Esophagus (tissue), 2 donors: ENCODE results near the gene CAMK1D. TPM values are rescaled to one million over a fixed set of nuclear protein-coding genes. Genes with fewer than 3 reads are reported as not detected.
"Not testable (repeated sequence)": the region's sequence is repeated elsewhere in the genome, so short reads cannot be mapped to it uniquely, and the experiment has no call there.

ENCODE experiments used
- H3K27ac ChIP-seq, 2 donors: one replicate each; pipeline ENCODE4 v1.5.1; 2013; ENCODE audit warnings: low read depth in 2 of 2, mild to moderate bottlenecking in 2 of 2, inconsistent platforms in 1 of 2, low read length in 1 of 2, moderate library complexity in 1 of 2
- H3K27me3 ChIP-seq, 2 donors: one replicate each; pipeline ENCODE4 v1.6.1; 2013; ENCODE audit warnings: low read length in 2 of 2, control low read depth in 1 of 2, mild to moderate bottlenecking in 1 of 2; ENCODE audit not compliant: insufficient read depth in 2 of 2, control insufficient read depth in 1 of 2
- H3K36me3 ChIP-seq, 2 donors: one replicate each; pipeline ENCODE4 v1.6.1; 2013; ENCODE audit warnings: low read length in 1 of 2; ENCODE audit not compliant: control insufficient read depth in 2 of 2, insufficient read depth in 2 of 2
- H3K4me1 ChIP-seq, 2 donors: one replicate each; pipeline ENCODE4 v1.6.1; 2013; ENCODE audit warnings: low read length in 1 of 2; ENCODE audit not compliant: control insufficient read depth in 2 of 2, insufficient read depth in 2 of 2
- H3K4me3 ChIP-seq, 2 donors: one replicate each; pipeline ENCODE4 v1.5.1; 2013; ENCODE audit warnings: low read length in 2 of 2, mild to moderate bottlenecking in 2 of 2, low read depth in 1 of 2, moderate library complexity in 1 of 2
- H3K9me3 ChIP-seq, 2 donors: one replicate each; pipeline ENCODE4 v1.6.1; 2013; ENCODE audit warnings: mild to moderate bottlenecking in 2 of 2, low read depth in 1 of 2, low read length in 1 of 2, moderate library complexity in 1 of 2; ENCODE audit not compliant: control insufficient read depth in 2 of 2, insufficient read depth in 1 of 2
- WGBS, 2 donors: extraction: QIAGEN DNeasy Blood & Tissue Kit; methylation state at CpG; one replicate each; pipeline ENCODE4 v1.1.7; 2013; 5-methylcytosine and 5-hydroxymethylcytosine counted together
- polyA plus RNA-seq, 2 donors: library from polyadenylated mRNA; stranded (reverse); fragments of 200-250 nt; gene quantifications; one replicate each; pipeline ENCODE4 v1.2.3, GENCODE V29; 2013
- donor health status: healthy with polysubstance abuse.
- donor health status: Bipolar disorder and iron deficiency.

Gene CAMK1D
- polyA plus RNA-seq, 2 donors: 5.4 to 5.6 TPM

DNA sequence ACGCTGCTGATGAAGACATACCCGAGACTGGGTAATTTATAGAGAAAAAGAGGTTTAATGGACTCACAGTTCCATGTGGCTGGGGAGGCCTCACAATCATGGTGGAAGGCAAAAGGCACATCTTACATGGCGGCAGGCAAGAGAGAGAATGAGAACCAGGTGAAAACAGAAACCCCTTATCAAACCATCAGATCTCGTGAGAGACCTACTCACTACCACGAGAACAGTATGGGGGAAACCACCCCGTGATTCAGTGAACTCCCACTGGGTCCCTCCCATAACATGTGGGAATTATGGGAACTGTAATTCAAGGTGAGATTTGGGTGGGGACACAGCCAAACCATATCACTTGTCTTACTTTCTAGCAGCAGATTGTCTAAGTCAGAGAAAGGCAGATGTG is 90.4 kb downstream of the CAMK1D start:
- not testable (repeated sequence) for H3K27ac ChIP-seq, H3K4me1 ChIP-seq, H3K4me3 ChIP-seq, H3K9me3 ChIP-seq, H3K27me3 ChIP-seq, H3K36me3 ChIP-seq
- 93% methylated on average over 6 of the region's 6 CpGs for WGBS, 2 donors

GRCh38 chr10:12443026-12443425 is 93.7 kb downstream of the CAMK1D start:
- H3K36me3 ChIP-seq: no peaks in the 10 kb centered on the region
- no peaks in the 10 kb centered on the region for H3K9me3 ChIP-seq
- H3K4me1 ChIP-seq: no peaks in the 10 kb centered on the region
- 95 to 96% methylated on average over 8 of the region's 8 CpGs for WGBS, 2 donors
- H3K27ac ChIP-seq: no peak overlapping the region
- no peak overlapping the region for H3K4me3 ChIP-seq
- no peaks in the 10 kb centered on the region for H3K27me3 ChIP-seq

- 56 to 58% methylated on average over 6 of the region's 6 CpGs for WGBS, 2 donors
- Histone ChIP-seq H3K9me3 (no peaks in the 10 kb centered on the region), H3K4me1 (no peaks in the 10 kb centered on the region), H3K4me3 (no peak overlapping the region), H3K27me3 (no peaks in the 10 kb centered on the region), H3K27ac (no peak overlapping the region), H3K36me3 (no peaks in the 10 kb centered on the region)
Measured at GRCh38 chr10:12444981-12445700, 95.8 kb downstream of the CAMK1D start.

GRCh38 chr10:12445701-12446334 is 96.5 kb downstream of the CAMK1D start:
- 56 to 63% methylated on average over 4 of the region's 4 CpGs for WGBS, 2 donors
- peaks cover 0 to under 1% of the 10 kb centered on the region in 2 donors for H3K4me1 ChIP-seq
- no peaks in the 10 kb centered on the region for H3K36me3 ChIP-seq
- H3K27ac ChIP-seq: no peak overlapping the region
- H3K27me3 ChIP-seq: no peaks in the 10 kb centered on the region
- H3K4me3 ChIP-seq: no peak overlapping the region
- H3K9me3 ChIP-seq: no peaks in the 10 kb centered on the region

- H3K27ac ChIP-seq: no peak overlapping the region
- no peaks in the 10 kb centered on the region for H3K27me3 ChIP-seq
- H3K4me1 ChIP-seq: peaks cover 0 to 2% of the 10 kb centered on the region in 2 donors
- H3K4me3 ChIP-seq: no peak overlapping the region
- no peaks in the 10 kb centered on the region for H3K9me3 ChIP-seq
- 60 to 66% methylated on average over 3 of the region's 3 CpGs for WGBS, 2 donors
- H3K36me3 ChIP-seq: no peaks in the 10 kb centered on the region
Measured at GRCh38 chr10:12448340-12448728, 99.0 kb downstream of the CAMK1D start.

DNA sequence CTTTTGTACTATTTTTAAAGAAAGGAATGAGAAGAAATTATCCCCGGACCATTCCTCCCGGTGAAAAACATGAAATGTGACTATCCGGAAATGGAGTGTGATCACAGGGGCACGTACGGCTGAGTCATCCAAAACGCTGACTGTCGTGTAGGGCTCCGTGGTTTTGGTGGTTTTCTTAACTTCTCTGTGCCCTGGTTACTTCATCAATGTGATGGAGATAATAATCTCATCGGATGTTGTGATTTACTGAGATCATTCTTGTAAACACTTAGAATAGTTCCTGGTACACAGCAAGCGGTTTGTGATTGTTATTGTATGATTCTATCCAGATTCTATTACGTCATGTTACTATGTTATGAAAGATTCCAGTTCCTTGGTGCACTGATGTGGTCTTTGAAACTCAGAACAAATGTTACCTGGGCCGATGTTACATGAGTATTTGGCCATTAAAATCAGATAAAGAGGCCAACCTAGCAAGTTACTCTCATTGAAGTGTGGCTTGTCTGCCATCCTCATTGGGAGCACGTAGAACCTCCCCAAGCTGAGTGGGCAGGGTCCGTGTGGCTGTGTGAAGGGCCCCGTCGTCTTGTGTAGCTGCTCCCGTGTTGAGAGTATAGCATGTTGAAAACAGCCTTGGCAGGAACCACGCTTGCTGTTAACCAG is 99.5 kb downstream of the CAMK1D start:
- 68 to 75% methylated on average over 18 of the region's 18 CpGs for WGBS, 2 donors
- Histone ChIP-seq H3K27ac (peak overlapping the region; percentile 27 to 42), H3K9me3 (no peaks in the 10 kb centered on the region), H3K4me1 (peaks cover 0 to 2% of the 10 kb centered on the region in 2 donors), H3K36me3 (no peaks in the 10 kb centered on the region), H3K27me3 (no peaks in the 10 kb centered on the region), H3K4me3 (no peak overlapping the region)

- no peak overlapping the region for H3K27ac ChIP-seq
- H3K36me3 ChIP-seq: no peaks in the 10 kb centered on the region
- 86 to 88% methylated on average over 5 of the region's 5 CpGs for WGBS, 2 donors
- no peaks in the 10 kb centered on the region for H3K9me3 ChIP-seq
- H3K4me1 ChIP-seq: peaks cover 2 to 4% of the 10 kb centered on the region in 2 donors
- no peak overlapping the region for H3K4me3 ChIP-seq
- no peaks in the 10 kb centered on the region for H3K27me3 ChIP-seq
Measured at GRCh38 chr10:12455318-12455717, 106.0 kb downstream of the CAMK1D start.

GRCh38 chr10:12455766-12456165 is 106.4 kb downstream of the CAMK1D start:
- H3K9me3 ChIP-seq: no peaks in the 10 kb centered on the region
- no peak overlapping the region for H3K27ac ChIP-seq
- no peak overlapping the region for H3K4me3 ChIP-seq
- 45 to 53% methylated on average over 4 of the region's 4 CpGs for WGBS, 2 donors
- no peaks in the 10 kb centered on the region for H3K36me3 ChIP-seq
- peaks cover 2 to 4% of the 10 kb centered on the region in 2 donors for H3K4me1 ChIP-seq
- no peaks in the 10 kb centered on the region for H3K27me3 ChIP-seq

GRCh38 chr10:12459340-12459739 is 110.0 kb downstream of the CAMK1D start:
- H3K27me3 ChIP-seq: no peaks in the 10 kb centered on the region
- H3K9me3 ChIP-seq: no peaks in the 10 kb centered on the region
- no peak overlapping the region for H3K27ac ChIP-seq
- H3K36me3 ChIP-seq: no peaks in the 10 kb centered on the region
- peaks cover 0 to 4% of the 10 kb centered on the region in 2 donors for H3K4me1 ChIP-seq
- no peak overlapping the region for H3K4me3 ChIP-seq
- WGBS, 2 donors: 82 to 83% methylated on average over 4 of the region's 4 CpGs
